H1 (cell line): Measurements from ENCODE around the gene SIGLEC15. TPM values are rescaled to one million over a fixed set of nuclear protein-coding genes. Genes with fewer than 3 reads are reported as not detected.

ENCODE experiments used
- CTCF ChIA-PET: fragments of 300-600 bp; sonication (Branson Sonifier 250); formaldehyde crosslinking; loops from one replicate; lab custom pipeline; 2021; ENCODE audit not compliant: partially characterized antibody; lab: Charles Lee
- POLR2A ChIA-PET: fragments of 300-600 bp; sonication (Branson Sonifier 250); formaldehyde crosslinking; loops from one replicate; lab custom pipeline; 2021; ENCODE audit warnings: inconsistent platforms; ENCODE audit not compliant: partially characterized antibody; lab: Charles Lee
- DNase-seq, 2 experiments: peaks; one replicate each; pipeline versions ENCODE4 v3.0.0 to v3.0.0-alpha.2; 2010 to 2022; ENCODE audit warnings: low spot score in 2 of 2, low read depth in 1 of 2, mixed read lengths in 1 of 2
- FAIRE-seq: peaks from 2 replicates; lab custom pipeline; 2011; peaks lifted over from hg19 to GRCh38; lab: Jason Lieb, UNC
- H2AFZ ChIP-seq: 2 replicates; pipeline ENCODE4 v1.8.1; 2012; ENCODE audit warnings: low read length, inconsistent platforms
- H2AK5ac ChIP-seq: 2 replicates; pipeline ENCODE4 v1.6.1; 2013; ENCODE audit warnings: low read depth, low read length
- H2BK120ac ChIP-seq: replicated peaks from 2 replicates; pipeline ENCODE3; 2013; ENCODE audit warnings: low read depth, low read length, inconsistent platforms
- H2BK12ac ChIP-seq: 2 replicates; pipeline ENCODE4 v1.6.1; 2013; ENCODE audit warnings: low read depth, low read length
- H2BK15ac ChIP-seq: 2 replicates; pipeline ENCODE4 v1.6.1; 2013; ENCODE audit warnings: low read length
- H2BK20ac ChIP-seq: 2 replicates; pipeline ENCODE4 v1.6.1; 2013; ENCODE audit warnings: low read length
- H2BK5ac ChIP-seq: 2 replicates; pipeline ENCODE4 v1.6.1; 2013; ENCODE audit warnings: low read depth, low read length
- H3K14ac ChIP-seq: 2 replicates; pipeline ENCODE4 v1.6.1; 2013; ENCODE audit warnings: inconsistent platforms; ENCODE audit not compliant: insufficient read length
- H3K18ac ChIP-seq: 2 replicates; pipeline ENCODE4 v1.6.1; 2013; ENCODE audit warnings: low read length; ENCODE audit errors: extremely low read depth
- H3K23ac ChIP-seq: 2 replicates; pipeline ENCODE4 v1.6.1; 2013; ENCODE audit warnings: inconsistent platforms; ENCODE audit not compliant: insufficient read length
- H3K23me2 ChIP-seq: 2 replicates; pipeline ENCODE4 v1.6.1; 2013; ENCODE audit warnings: low read depth, low read length
- H3K27ac ChIP-seq: 2 replicates; pipeline ENCODE4 v1.6.1; 2011; ENCODE audit warnings: low read depth, low read length, inconsistent platforms
- H3K27me3 ChIP-seq, 4 experiments: replicated peaks in 1 of 4; 1 replicate in 1 of 4; 2 replicates in 3 of 4; pipeline versions ENCODE4 v1.6.1 to v1.8.1; 2011 to 2013; ENCODE audit warnings: low read length in 3 of 4, mild to moderate bottlenecking in 3 of 4, inconsistent platforms in 2 of 4, mixed read lengths in 2 of 4, moderate library complexity in 1 of 4; ENCODE audit not compliant: control insufficient read depth in 3 of 4, insufficient read depth in 3 of 4; ENCODE audit errors: extremely low read depth in 1 of 4
- H3K36me3 ChIP-seq, 4 experiments: 2 replicates each; pipeline versions ENCODE4 v1.6.1 to v1.8.1; 2011 to 2013; ENCODE audit warnings: mild to moderate bottlenecking in 4 of 4, low read length in 3 of 4, moderate library complexity in 2 of 4, control low read depth in 1 of 4, inconsistent platforms in 1 of 4; ENCODE audit not compliant: insufficient read depth in 4 of 4, control insufficient read depth in 2 of 4
- H3K4ac ChIP-seq: replicated peaks from 2 replicates; pipeline ENCODE3; 2013; ENCODE audit warnings: low read length, low read depth, mixed read lengths, inconsistent platforms; ENCODE audit not compliant: insufficient read length
- H3K4me1 ChIP-seq, 4 experiments: replicated peaks in 1 of 4; 1 replicate in 1 of 4; 2 replicates in 3 of 4; pipeline versions ENCODE4 v1.6.1 to v1.8.1; 2011 to 2013; ENCODE audit warnings: low read length in 3 of 4, inconsistent platforms in 2 of 4, mixed read lengths in 1 of 4; ENCODE audit not compliant: insufficient read depth in 4 of 4, control insufficient read depth in 3 of 4
- H3K4me2 ChIP-seq, 2 experiments: 2 replicates each; pipeline versions ENCODE4 v1.6.1 to v1.8.1; 2011 to 2013; ENCODE audit warnings: low read depth in 2 of 2, low read length in 2 of 2, control low read depth in 1 of 2, inconsistent platforms in 1 of 2, mild to moderate bottlenecking in 1 of 2; ENCODE audit not compliant: insufficient read depth in 1 of 2
- H3K4me3 ChIP-seq, 4 experiments: fragments of 200-600, 300-600 bp in 1 of 4; sonication (generic), shearing (Covaris generic), sonication (Bioruptor Twin) in 1 of 4; 2 replicates each; pipeline versions ENCODE4 v1.5.1 to v1.8.1; 2011 to 2016; ENCODE audit warnings: low read length in 4 of 4, low read depth in 3 of 4, control low read depth in 2 of 4, inconsistent platforms in 2 of 4, mild to moderate bottlenecking in 2 of 4, mixed read lengths in 1 of 4, moderate library complexity in 1 of 4; ENCODE audit not compliant: insufficient read depth in 2 of 4; ENCODE audit errors: extremely low read depth in 1 of 4
- H3K56ac ChIP-seq: replicated peaks from 2 replicates; pipeline ENCODE3; 2013; ENCODE audit warnings: low read depth, mild to moderate bottlenecking, mixed read lengths, low read length, inconsistent platforms; ENCODE audit not compliant: insufficient read length
- H3K79me1 ChIP-seq: 2 replicates; pipeline ENCODE4 v1.6.1; 2013; ENCODE audit warnings: low read depth, low read length, control low read depth
- H3K79me2 ChIP-seq, 2 experiments: 2 replicates each; pipeline versions ENCODE4 v1.6.1 to v1.8.1; 2012 to 2013; ENCODE audit warnings: low read length in 2 of 2, mild to moderate bottlenecking in 2 of 2, inconsistent platforms in 1 of 2; ENCODE audit not compliant: insufficient read depth in 2 of 2, control insufficient read depth in 1 of 2
- H3K9ac ChIP-seq, 4 experiments: replicated peaks in 1 of 4; 1 replicate in 1 of 4; 2 replicates in 3 of 4; pipeline versions ENCODE4 v1.6.1 to v1.8.1; 2011 to 2013; ENCODE audit warnings: low read depth in 3 of 4, low read length in 3 of 4, control low read depth in 2 of 4, mild to moderate bottlenecking in 2 of 4, moderate library complexity in 2 of 4, inconsistent platforms in 1 of 4; ENCODE audit errors: extremely low read depth in 1 of 4
- H3K9me3 ChIP-seq, 2 experiments: 2 replicates each; pipeline versions ENCODE4 v1.6.1 to v1.8.1; 2012 to 2013; ENCODE audit warnings: mild to moderate bottlenecking in 2 of 2, moderate library complexity in 2 of 2, control low read depth in 1 of 2, inconsistent platforms in 1 of 2, low read depth in 1 of 2, low read length in 1 of 2, mixed read lengths in 1 of 2; ENCODE audit not compliant: insufficient read depth in 2 of 2
- H4K20me1 ChIP-seq, 2 experiments: replicated peaks in 1 of 2; 2 replicates each; pipeline versions ENCODE3 to v1.8.1; 2011 to 2013; ENCODE audit warnings: inconsistent platforms in 2 of 2, low read length in 2 of 2, mild to moderate bottlenecking in 1 of 2; ENCODE audit not compliant: insufficient read depth in 2 of 2, control insufficient read depth in 1 of 2
- H4K5ac ChIP-seq: 2 replicates; pipeline ENCODE4 v1.6.1; 2013; ENCODE audit warnings: low read length, low read depth, mixed read lengths, inconsistent platforms; ENCODE audit not compliant: insufficient read length
- H4K8ac ChIP-seq: 2 replicates; pipeline ENCODE4 v1.8.0; 2013; ENCODE audit warnings: mild to moderate bottlenecking, moderate library complexity, low read length, inconsistent platforms; ENCODE audit not compliant: insufficient read depth; ENCODE audit errors: extremely low read depth
- H4K91ac ChIP-seq: replicated peaks from 2 replicates; pipeline ENCODE3; 2013; ENCODE audit warnings: low read length, mixed read lengths, inconsistent platforms; ENCODE audit not compliant: insufficient read length
- ATF2 ChIP-seq: IDR thresholded peaks from 2 replicates; pipeline ENCODE4 v1.6.1; 2012; ENCODE audit warnings: low read length, inconsistent platforms
- CBX8 ChIP-seq: fragments of 300-800, 300-1000 bp; sonication (generic); IDR thresholded peaks from 2 replicates; pipeline ENCODE4 v1.7.1; 2016; ENCODE audit warnings: low read depth, low read length, borderline replicate concordance
- CEBPB ChIP-seq: IDR thresholded peaks from 2 replicates; pipeline ENCODE4 v1.6.1; 2012; ENCODE audit warnings: low read depth, low read length
- CREB1 ChIP-seq: IDR thresholded peaks from 2 replicates; pipeline ENCODE4 v1.6.1; 2012; ENCODE audit warnings: inconsistent platforms
- HDAC2 ChIP-seq, 2 experiments: fragments of 300-600 bp in 1 of 2; sonication (generic) in 1 of 2; IDR thresholded peaks; 2 replicates each; pipeline ENCODE4 v1.6.1; 2011 to 2012; ENCODE audit warnings: low read depth in 2 of 2, low read length in 2 of 2, mild to moderate bottlenecking in 2 of 2, moderate library complexity in 2 of 2, borderline replicate concordance in 1 of 2, inconsistent platforms in 1 of 2
- JUN ChIP-seq: IDR thresholded peaks from 2 replicates; pipeline ENCODE4 v1.6.1; 2011; ENCODE audit warnings: low read depth, mild to moderate bottlenecking, improper control_type of control experiment, low read length
- JUND ChIP-seq: IDR thresholded peaks from 2 replicates; pipeline ENCODE4 v1.6.1; 2011; ENCODE audit warnings: mild to moderate bottlenecking, improper control_type of control experiment, low read length
- KDM1A ChIP-seq: fragments of 200-600, 300-600 bp; sonication (generic); IDR thresholded peaks from 2 replicates; pipeline ENCODE4 v1.7.1; 2016; ENCODE audit warnings: mild to moderate bottlenecking, low read length, borderline replicate concordance
- MAFK ChIP-seq: IDR thresholded peaks from 2 replicates; pipeline ENCODE4 v1.6.1; 2012; ENCODE audit warnings: low read depth, mild to moderate bottlenecking, improper control_type of control experiment, low read length
- PHF8 ChIP-seq: fragments of 200-600 bp; sonication (generic); conservative IDR thresholded peaks from 2 replicates; pipeline ENCODE4 v1.7.1; 2012; ENCODE audit warnings: low read depth, mild to moderate bottlenecking, inconsistent platforms, low read length, moderate library complexity
- SAP30 ChIP-seq: fragments of 300-600 bp; sonication (generic); IDR thresholded peaks from 2 replicates; pipeline ENCODE4 v1.7.1; 2012; ENCODE audit warnings: low read length, moderate library complexity, mild to moderate bottlenecking, inconsistent platforms; ENCODE audit not compliant: insufficient read depth, insufficient replicate concordance
- SP4 ChIP-seq: IDR thresholded peaks from 2 replicates; pipeline ENCODE4 v1.6.1; 2012; ENCODE audit warnings: low read length, inconsistent platforms
- WGBS, 2 experiments: shearing (Covaris generic) in 1 of 2; methylation state at CpG; one replicate each; pipeline versions ENCODE4 v1.1.6 to v1.1.7; 2013 to 2015; ENCODE audit warnings: low lambda C conversion rate in 2 of 2, mixed read lengths in 2 of 2, inconsistent platforms in 1 of 2, low coverage in 1 of 2, missing lambda C conversion rate in 1 of 2; ENCODE audit not compliant: insufficient replicate concordance in 2 of 2, insufficient coverage in 1 of 2, insufficient read length in 1 of 2; ENCODE audit errors: extremely low coverage in 1 of 2, missing lambda C conversion rate in 1 of 2; 5-methylcytosine and 5-hydroxymethylcytosine counted together
- polyA plus RNA-seq, 7 experiments: library from polyadenylated mRNA; depleted of rRNA in 3 of 7; stranded (reverse) in 5 of 7; unstranded in 2 of 7; fragments of >200 nt in 5 of 7; fragments of 200-250 nt in 2 of 7; gene quantifications; 1 replicate in 5 of 7; 2 replicates in 1 of 7; 4 replicates in 1 of 7; pipeline versions ENCODE4 v1.2.1 to v1.2.3, GENCODE V29; 2011 to 2013; ENCODE audit warnings: missing spikeins in 2 of 7, mixed read lengths in 2 of 7
- total RNA-seq: library from RNA; stranded (reverse); fragmentation: NEBNext Ultra II Directional; extraction: Animal tissue kit (Norgen Biotek cat#: 25700); gene quantifications from 2 replicates; pipeline ENCODE4 v1.2.1, GENCODE V29; 2021

The SIGLEC15 gene
- total and polyA plus RNA-seq, 2 of the 8 experiments (the other 6 are each of a cell fraction or from before 2014, with no cell fraction given) = 0.20 to 0.37 TPM

- H3K4me3 ChIP-seq = no peak overlapping the region
- no peak overlapping the region for H2BK120ac ChIP-seq
- no peaks in the 10 kb centered on the region for H3K36me3 ChIP-seq
- no peak overlapping the region for H4K5ac ChIP-seq
- no peak overlapping the region for H3K27ac ChIP-seq
- DNase-seq (no peak), FAIRE-seq (no peak)
- no peak overlapping the region for H2BK12ac ChIP-seq
- no peak overlapping the region for H3K4me2 ChIP-seq
- no peak overlapping the region for H3K14ac ChIP-seq
- no peaks in the 10 kb centered on the region for H3K79me2 ChIP-seq
- no peak overlapping the region for H2AK5ac ChIP-seq
- peaks cover 16 to 21% of the 10 kb centered on the region in 2 experiments; a peak in 3 of 4 replicates for H3K9me3 ChIP-seq
- no peaks in the 10 kb centered on the region for H4K20me1 ChIP-seq
- no peak overlapping the region for H3K18ac ChIP-seq
- H3K23me2 ChIP-seq = no peaks in the 10 kb centered on the region
- no peak overlapping the region for H4K91ac ChIP-seq
- H4K8ac ChIP-seq = no peak overlapping the region
- no peak overlapping the region for H3K4ac ChIP-seq
- no peak overlapping the region for H2BK15ac ChIP-seq
- no peak overlapping the region for H3K23ac ChIP-seq
- POLR2A ChIA-PET = no interaction called here
- 82% methylated on average over 1 of the region's 1 CpG; no CpG with 5 or more reads in 1 of the 2 experiments for WGBS, 2 experiments
- no peak overlapping the region for H3K9ac ChIP-seq
- H3K79me1 ChIP-seq = no peaks in the 10 kb centered on the region
- no peak overlapping the region for H2AFZ ChIP-seq
- no peak overlapping the region for H2BK5ac ChIP-seq
- H3K4me1 ChIP-seq = no peaks in the 10 kb centered on the region
- CTCF ChIA-PET = interaction anchor here (0.6 to 1.4 kb wide), 6 partner anchors 14 to 1216 kb away, joined by 3 to 4 read pairs (median 3); partner anchors contain the start of gene SLC14A1
- no peak overlapping the region for H3K56ac ChIP-seq
- no peak overlapping the region for H2BK20ac ChIP-seq
- no peaks in the 10 kb centered on the region for H3K27me3 ChIP-seq
- TF ChIP-seq ATF2 (no peak), PHF8 (no peak), KDM1A (no peak), CBX8 (no peak), SAP30 (no peak), JUN (no peak), MAFK (no peak), CREB1 (no peak), JUND (no peak), CEBPB (no peak), HDAC2 (IDR thresholded peaks at IDR 0.05; ENCODE audit: borderline replicate concordance in 1 of 2, low read depth in 2 of 2, low read length in 2 of 2) (no peak), SP4 (no peak)
Observed at GRCh38 chr18:45801416-45802004, 24.0 kb upstream of the SIGLEC15 start.
